CD4-positive, alpha-beta T cell (primary cell): Measurements from ENCODE around the gene ATG2B. TPM values are rescaled to one million over a fixed set of nuclear protein-coding genes. Genes with fewer than 3 reads are reported as not detected.

Source experiments
- ATAC-seq: fragments of 200-7000 bp; cut with Tn5 transposase; one replicate; pipeline ENCODE4 v1.10.0; 2022; ENCODE audit warnings: mild to moderate bottlenecking; ENCODE audit not compliant: poor library complexity
- CTCF ChIA-PET: fragments of 350-600 bp; sonication (Branson Sonifier 250); formaldehyde crosslinking; loops from one replicate; lab custom pipeline; 2021; ENCODE audit warnings: antibody characterized with exemption, inconsistent platforms; lab: Charles Lee
- POLR2A ChIA-PET: fragments of 350-600 bp; sonication (Branson Sonifier 250); formaldehyde crosslinking; loops from one replicate; lab custom pipeline; 2021; ENCODE audit warnings: antibody characterized with exemption, inconsistent platforms; lab: Charles Lee
- DNase-seq, 14 experiments: peaks; one replicate each; pipeline ENCODE4 v3.0.0-alpha.2; 2013 to 2020; ENCODE audit warnings: mixed read lengths in 2 of 14
- H3K27ac ChIP-seq, 2 donors: one replicate each; pipeline versions ENCODE4 v1.5.1 to v1.7.0; 2013; ENCODE audit warnings: low read length in 2 of 2, low read depth in 1 of 2, mild to moderate bottlenecking in 1 of 2
- H3K27me3 ChIP-seq, 2 experiments: 1 replicate in 1 of 2; 2 replicates in 1 of 2; pipeline versions ENCODE4 v1.6.1 to v1.7.0; 2013; ENCODE audit warnings: low read length in 2 of 2, control low read depth in 1 of 2, mild to moderate bottlenecking in 1 of 2, moderate library complexity in 1 of 2; ENCODE audit not compliant: insufficient read depth in 2 of 2, control insufficient read depth in 1 of 2
- H3K36me3 ChIP-seq: one replicate; pipeline ENCODE4 v1.6.1; 2013; ENCODE audit warnings: low read length, control low read depth; ENCODE audit not compliant: insufficient read depth
- H3K4me1 ChIP-seq: one replicate; pipeline ENCODE4 v1.6.1; 2013; ENCODE audit warnings: low read length, control low read depth; ENCODE audit not compliant: insufficient read depth
- H3K4me3 ChIP-seq: one replicate; pipeline ENCODE4 v1.5.1; 2013; ENCODE audit warnings: mild to moderate bottlenecking, low read length, moderate library complexity
- H3K9me3 ChIP-seq, 2 experiments: 1 replicate in 1 of 2; 2 replicates in 1 of 2; pipeline versions ENCODE4 v1.6.1 to v1.7.0; 2013; ENCODE audit warnings: low read length in 2 of 2, mild to moderate bottlenecking in 2 of 2, control low read depth in 1 of 2, moderate library complexity in 1 of 2; ENCODE audit not compliant: control insufficient read depth in 1 of 2, insufficient read depth in 1 of 2
- H3K27ac Mint-ChIP-seq: one replicate; pipeline ENCODE4 v1.8.0; 2020; ENCODE audit warnings: mixed read lengths
- H3K27me3 Mint-ChIP-seq: one replicate; pipeline ENCODE4 v1.8.0; 2021; ENCODE audit warnings: mixed read lengths
- H3K36me3 Mint-ChIP-seq: one replicate; pipeline ENCODE4 v1.8.0; 2021; ENCODE audit warnings: low read depth, mixed read lengths
- H3K4me1 Mint-ChIP-seq: one replicate; pipeline ENCODE4 v1.8.0; 2021; ENCODE audit warnings: low read depth, mixed read lengths
- H3K4me3 Mint-ChIP-seq: one replicate; pipeline ENCODE4 v1.8.0; 2020; ENCODE audit warnings: mild to moderate bottlenecking, mixed read lengths
- H3K9me3 Mint-ChIP-seq: one replicate; pipeline ENCODE4 v1.8.0; 2020; ENCODE audit warnings: mixed read lengths
- intact Hi-C, 2 experiments: fragments of 100-400 bp; cut with DNase I in 1 of 2; cut with micrococcal nuclease in 1 of 2; formaldehyde crosslinking; loops; one replicate each; pipeline versions ENCODE4 v1.15.1 to v1.9.0; 2023 to 2025; cut with DNase I, micrococcal nuclease
- total RNA-seq, 174 experiments: library from RNA in 2 of 174; stranded (reverse) in 2 of 174; gene quantifications; one replicate each; pipeline ENCODE4 v1.2.3 and lab custom pipeline; 2021 to 2026
- TF ChIP-seq, protein P1 (sequence below): fragments of 200-600 bp; IDR thresholded peaks from one replicate; pipeline ENCODE4 v1.8.0; 2022; ENCODE audit warnings: antibody characterized with exemption, mild to moderate bottlenecking

The ATG2B gene
- total RNA-seq, 2 experiments from 2014 or later = 20.1 to 20.2 TPM

DNA sequence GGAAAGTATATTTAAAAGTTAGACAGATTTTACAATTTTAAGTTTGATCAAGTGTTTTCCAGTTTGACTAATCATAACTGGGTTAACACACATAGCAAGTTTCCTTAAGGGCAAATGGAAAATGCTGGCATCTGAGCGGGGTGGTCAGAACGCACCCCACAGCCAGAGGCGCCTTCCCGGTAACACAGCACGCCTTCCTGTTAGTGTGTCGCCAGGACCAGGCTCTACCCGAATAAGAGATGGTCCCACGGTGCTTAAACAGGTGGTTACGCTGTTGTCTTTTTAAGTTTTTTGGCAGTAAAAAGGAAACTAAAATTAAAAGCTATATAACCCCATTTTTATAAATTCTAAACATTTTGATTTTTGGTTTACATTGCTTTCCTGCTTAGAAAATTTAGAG is 79.1 kb downstream of the ATG2B start:
- intact Hi-C loops = no loop called here
- no peaks in the 10 kb centered on the region for H3K27me3 ChIP-seq
- ChIA-PET POLR2A (no interaction called here), CTCF (interaction anchor here (0.6 kb wide), 1 partner anchor 9 kb away, joined by 3 read pairs; no protein-coding TSS in a partner anchor)
- H3K4me3 ChIP-seq = no peak overlapping the region
- ATAC-seq = no peak
- H3K27me3 Mint-ChIP-seq = no peaks in the 10 kb centered on the region
- H3K4me1 ChIP-seq = no peaks in the 10 kb centered on the region
- no peak overlapping the region for H3K4me3 Mint-ChIP-seq
- peaks cover 33% of the 10 kb centered on the region for H3K36me3 ChIP-seq
- H3K36me3 Mint-ChIP-seq = peaks cover 63% of the 10 kb centered on the region
- no peaks in the 10 kb centered on the region for H3K4me1 Mint-ChIP-seq
- TF ChIP-seq, protein P1, sequence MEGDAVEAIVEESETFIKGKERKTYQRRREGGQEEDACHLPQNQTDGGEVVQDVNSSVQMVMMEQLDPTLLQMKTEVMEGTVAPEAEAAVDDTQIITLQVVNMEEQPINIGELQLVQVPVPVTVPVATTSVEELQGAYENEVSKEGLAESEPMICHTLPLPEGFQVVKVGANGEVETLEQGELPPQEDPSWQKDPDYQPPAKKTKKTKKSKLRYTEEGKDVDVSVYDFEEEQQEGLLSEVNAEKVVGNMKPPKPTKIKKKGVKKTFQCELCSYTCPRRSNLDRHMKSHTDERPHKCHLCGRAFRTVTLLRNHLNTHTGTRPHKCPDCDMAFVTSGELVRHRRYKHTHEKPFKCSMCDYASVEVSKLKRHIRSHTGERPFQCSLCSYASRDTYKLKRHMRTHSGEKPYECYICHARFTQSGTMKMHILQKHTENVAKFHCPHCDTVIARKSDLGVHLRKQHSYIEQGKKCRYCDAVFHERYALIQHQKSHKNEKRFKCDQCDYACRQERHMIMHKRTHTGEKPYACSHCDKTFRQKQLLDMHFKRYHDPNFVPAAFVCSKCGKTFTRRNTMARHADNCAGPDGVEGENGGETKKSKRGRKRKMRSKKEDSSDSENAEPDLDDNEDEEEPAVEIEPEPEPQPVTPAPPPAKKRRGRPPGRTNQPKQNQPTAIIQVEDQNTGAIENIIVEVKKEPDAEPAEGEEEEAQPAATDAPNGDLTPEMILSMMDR = no peak
- H3K27ac ChIP-seq = no peak overlapping the region
- DNase-seq = no peak
- H3K27ac Mint-ChIP-seq = no peak overlapping the region
- H3K9me3 Mint-ChIP-seq = no peaks in the 10 kb centered on the region
- H3K9me3 ChIP-seq = peaks cover 0 to 4% of the 10 kb centered on the region in 2 experiments

GRCh38 chr14:96281486-96281885 is 81.7 kb downstream of the ATG2B start:
- TF ChIP-seq, protein P1 = no peak
- Mint-ChIP-seq H3K4me1 (no peaks in the 10 kb centered on the region), H3K36me3 (peaks cover 39% of the 10 kb centered on the region), H3K27ac (no peak overlapping the region), H3K27me3 (no peaks in the 10 kb centered on the region), H3K4me3 (no peak overlapping the region), H3K9me3 (no peaks in the 10 kb centered on the region)
- peaks cover 13 to 14% of the 10 kb centered on the region in 2 experiments for H3K9me3 ChIP-seq
- CTCF ChIA-PET = no interaction called here
- peaks cover 22% of the 10 kb centered on the region for H3K36me3 ChIP-seq
- H3K27ac ChIP-seq = no peak overlapping the region
- no peak overlapping the region for H3K4me3 ChIP-seq
- no peaks in the 10 kb centered on the region for H3K27me3 ChIP-seq
- DNase-seq (no peak), ATAC-seq (no peak)
- H3K4me1 ChIP-seq = no peaks in the 10 kb centered on the region
- intact Hi-C loops = no loop called here
- POLR2A ChIA-PET = no interaction called here

DNA sequence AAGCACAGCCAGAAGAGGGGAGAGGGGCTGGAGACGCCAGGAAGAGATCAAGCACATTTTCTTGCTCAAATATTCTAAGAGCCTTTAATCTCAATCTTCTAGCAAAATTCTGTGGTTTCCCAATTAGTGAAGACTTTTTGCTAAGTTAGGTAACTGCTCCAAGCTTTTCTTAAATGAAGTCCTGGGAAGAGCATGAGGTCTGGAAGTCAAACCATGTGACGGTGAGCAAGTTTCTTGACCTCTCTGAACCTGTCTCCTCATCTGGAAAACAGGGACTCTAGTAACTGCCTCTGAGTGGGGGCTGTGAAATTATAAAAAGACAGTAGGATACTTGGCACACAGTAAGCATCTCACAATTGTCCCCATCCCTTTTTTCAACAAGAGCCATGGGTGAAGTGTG is 83.0 kb downstream of the ATG2B start:
- DNase-seq (no peak), ATAC-seq (no peak)
- no peaks in the 10 kb centered on the region for H3K9me3 Mint-ChIP-seq
- Histone ChIP-seq H3K4me1 (peaks cover 3% of the 10 kb centered on the region), H3K36me3 (peaks cover 10% of the 10 kb centered on the region), H3K4me3 (no peak overlapping the region), H3K9me3 (peaks cover 13 to 14% of the 10 kb centered on the region in 2 experiments), H3K27ac (no peak overlapping the region), H3K27me3 (no peaks in the 10 kb centered on the region)
- no peaks in the 10 kb centered on the region for H3K4me1 Mint-ChIP-seq
- H3K27me3 Mint-ChIP-seq = no peaks in the 10 kb centered on the region
- no peak overlapping the region for H3K27ac Mint-ChIP-seq
- POLR2A ChIA-PET = no interaction called here
- H3K36me3 Mint-ChIP-seq = peaks cover 25% of the 10 kb centered on the region
- TF ChIP-seq, protein P1 = no peak
- CTCF ChIA-PET = no interaction called here
- intact Hi-C loops = no loop called here
- no peak overlapping the region for H3K4me3 Mint-ChIP-seq
